ENCODE measurements around the gene ADCY7.

DNA sequence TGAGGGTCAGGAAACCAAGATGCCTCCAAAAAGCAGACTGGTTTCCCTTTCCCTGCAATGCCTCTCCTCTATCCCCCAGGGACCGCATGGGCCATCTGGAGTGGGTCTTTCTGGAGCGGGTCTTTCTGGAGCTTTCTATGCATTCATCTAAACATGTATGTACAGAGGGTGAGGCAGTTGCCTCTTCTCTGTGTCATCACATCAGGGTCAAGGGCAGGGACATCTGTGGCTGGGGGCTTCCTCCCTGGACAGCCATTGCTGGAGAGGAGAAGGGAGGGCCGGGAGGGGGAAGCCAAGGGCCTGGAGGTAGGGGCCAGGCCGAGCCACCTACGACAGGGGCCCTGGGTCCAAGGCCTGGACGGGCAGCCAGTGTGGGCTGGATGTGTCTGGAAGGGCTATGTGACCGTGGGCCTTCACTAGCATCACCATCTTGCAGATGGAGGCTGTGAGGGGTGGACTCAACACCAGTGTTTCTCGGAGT lies 840 bp downstream of the ADCY7 start:
- TF ChIP-seq NR2C2 (CRISPR knock-in tag; IDR thresholded peaks at IDR 0.05) (no peak), ATF1 (CRISPR knock-in tag; IDR thresholded peaks at IDR 0.05) (no peak), ESRRA (CRISPR knock-in tag; IDR thresholded peaks at IDR 0.05; ENCODE audit: borderline replicate concordance) (no peak), ZNF416 (CRISPR knock-in tag; IDR thresholded peaks at IDR 0.05) (no peak)
- TF ChIP-seq, protein P1, sequence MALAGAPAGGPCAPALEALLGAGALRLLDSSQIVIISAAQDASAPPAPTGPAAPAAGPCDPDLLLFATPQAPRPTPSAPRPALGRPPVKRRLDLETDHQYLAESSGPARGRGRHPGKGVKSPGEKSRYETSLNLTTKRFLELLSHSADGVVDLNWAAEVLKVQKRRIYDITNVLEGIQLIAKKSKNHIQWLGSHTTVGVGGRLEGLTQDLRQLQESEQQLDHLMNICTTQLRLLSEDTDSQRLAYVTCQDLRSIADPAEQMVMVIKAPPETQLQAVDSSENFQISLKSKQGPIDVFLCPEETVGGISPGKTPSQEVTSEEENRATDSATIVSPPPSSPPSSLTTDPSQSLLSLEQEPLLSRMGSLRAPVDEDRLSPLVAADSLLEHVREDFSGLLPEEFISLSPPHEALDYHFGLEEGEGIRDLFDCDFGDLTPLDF (CRISPR knock-in tag; IDR thresholded peaks at IDR 0.05) = no peak
- TF ChIP-seq, protein P2, sequence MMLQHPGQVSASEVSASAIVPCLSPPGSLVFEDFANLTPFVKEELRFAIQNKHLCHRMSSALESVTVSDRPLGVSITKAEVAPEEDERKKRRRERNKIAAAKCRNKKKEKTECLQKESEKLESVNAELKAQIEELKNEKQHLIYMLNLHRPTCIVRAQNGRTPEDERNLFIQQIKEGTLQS (CRISPR knock-in tag; conservative IDR thresholded peaks at IDR 0.05) = no peak
- TF ChIP-seq, protein P3, sequence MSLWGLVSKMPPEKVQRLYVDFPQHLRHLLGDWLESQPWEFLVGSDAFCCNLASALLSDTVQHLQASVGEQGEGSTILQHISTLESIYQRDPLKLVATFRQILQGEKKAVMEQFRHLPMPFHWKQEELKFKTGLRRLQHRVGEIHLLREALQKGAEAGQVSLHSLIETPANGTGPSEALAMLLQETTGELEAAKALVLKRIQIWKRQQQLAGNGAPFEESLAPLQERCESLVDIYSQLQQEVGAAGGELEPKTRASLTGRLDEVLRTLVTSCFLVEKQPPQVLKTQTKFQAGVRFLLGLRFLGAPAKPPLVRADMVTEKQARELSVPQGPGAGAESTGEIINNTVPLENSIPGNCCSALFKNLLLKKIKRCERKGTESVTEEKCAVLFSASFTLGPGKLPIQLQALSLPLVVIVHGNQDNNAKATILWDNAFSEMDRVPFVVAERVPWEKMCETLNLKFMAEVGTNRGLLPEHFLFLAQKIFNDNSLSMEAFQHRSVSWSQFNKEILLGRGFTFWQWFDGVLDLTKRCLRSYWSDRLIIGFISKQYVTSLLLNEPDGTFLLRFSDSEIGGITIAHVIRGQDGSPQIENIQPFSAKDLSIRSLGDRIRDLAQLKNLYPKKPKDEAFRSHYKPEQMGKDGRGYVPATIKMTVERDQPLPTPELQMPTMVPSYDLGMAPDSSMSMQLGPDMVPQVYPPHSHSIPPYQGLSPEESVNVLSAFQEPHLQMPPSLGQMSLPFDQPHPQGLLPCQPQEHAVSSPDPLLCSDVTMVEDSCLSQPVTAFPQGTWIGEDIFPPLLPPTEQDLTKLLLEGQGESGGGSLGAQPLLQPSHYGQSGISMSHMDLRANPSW (CRISPR knock-in tag; conservative IDR thresholded peaks at IDR 0.05; ENCODE audit: low read depth) = no peak
- TF ChIP-seq, protein P4, sequence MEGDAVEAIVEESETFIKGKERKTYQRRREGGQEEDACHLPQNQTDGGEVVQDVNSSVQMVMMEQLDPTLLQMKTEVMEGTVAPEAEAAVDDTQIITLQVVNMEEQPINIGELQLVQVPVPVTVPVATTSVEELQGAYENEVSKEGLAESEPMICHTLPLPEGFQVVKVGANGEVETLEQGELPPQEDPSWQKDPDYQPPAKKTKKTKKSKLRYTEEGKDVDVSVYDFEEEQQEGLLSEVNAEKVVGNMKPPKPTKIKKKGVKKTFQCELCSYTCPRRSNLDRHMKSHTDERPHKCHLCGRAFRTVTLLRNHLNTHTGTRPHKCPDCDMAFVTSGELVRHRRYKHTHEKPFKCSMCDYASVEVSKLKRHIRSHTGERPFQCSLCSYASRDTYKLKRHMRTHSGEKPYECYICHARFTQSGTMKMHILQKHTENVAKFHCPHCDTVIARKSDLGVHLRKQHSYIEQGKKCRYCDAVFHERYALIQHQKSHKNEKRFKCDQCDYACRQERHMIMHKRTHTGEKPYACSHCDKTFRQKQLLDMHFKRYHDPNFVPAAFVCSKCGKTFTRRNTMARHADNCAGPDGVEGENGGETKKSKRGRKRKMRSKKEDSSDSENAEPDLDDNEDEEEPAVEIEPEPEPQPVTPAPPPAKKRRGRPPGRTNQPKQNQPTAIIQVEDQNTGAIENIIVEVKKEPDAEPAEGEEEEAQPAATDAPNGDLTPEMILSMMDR (IDR thresholded peaks at IDR 0.05) = no peak
- TF ChIP-seq, protein P5, sequence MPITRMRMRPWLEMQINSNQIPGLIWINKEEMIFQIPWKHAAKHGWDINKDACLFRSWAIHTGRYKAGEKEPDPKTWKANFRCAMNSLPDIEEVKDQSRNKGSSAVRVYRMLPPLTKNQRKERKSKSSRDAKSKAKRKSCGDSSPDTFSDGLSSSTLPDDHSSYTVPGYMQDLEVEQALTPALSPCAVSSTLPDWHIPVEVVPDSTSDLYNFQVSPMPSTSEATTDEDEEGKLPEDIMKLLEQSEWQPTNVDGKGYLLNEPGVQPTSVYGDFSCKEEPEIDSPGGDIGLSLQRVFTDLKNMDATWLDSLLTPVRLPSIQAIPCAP (CRISPR knock-in tag; IDR thresholded peaks at IDR 0.05) = no peak
- TF ChIP-seq, protein P6, sequence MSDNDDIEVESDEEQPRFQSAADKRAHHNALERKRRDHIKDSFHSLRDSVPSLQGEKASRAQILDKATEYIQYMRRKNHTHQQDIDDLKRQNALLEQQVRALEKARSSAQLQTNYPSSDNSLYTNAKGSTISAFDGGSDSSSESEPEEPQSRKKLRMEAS (CRISPR knock-in tag; IDR thresholded peaks at IDR 0.05) = no peak
- TF ChIP-seq, protein P7, sequence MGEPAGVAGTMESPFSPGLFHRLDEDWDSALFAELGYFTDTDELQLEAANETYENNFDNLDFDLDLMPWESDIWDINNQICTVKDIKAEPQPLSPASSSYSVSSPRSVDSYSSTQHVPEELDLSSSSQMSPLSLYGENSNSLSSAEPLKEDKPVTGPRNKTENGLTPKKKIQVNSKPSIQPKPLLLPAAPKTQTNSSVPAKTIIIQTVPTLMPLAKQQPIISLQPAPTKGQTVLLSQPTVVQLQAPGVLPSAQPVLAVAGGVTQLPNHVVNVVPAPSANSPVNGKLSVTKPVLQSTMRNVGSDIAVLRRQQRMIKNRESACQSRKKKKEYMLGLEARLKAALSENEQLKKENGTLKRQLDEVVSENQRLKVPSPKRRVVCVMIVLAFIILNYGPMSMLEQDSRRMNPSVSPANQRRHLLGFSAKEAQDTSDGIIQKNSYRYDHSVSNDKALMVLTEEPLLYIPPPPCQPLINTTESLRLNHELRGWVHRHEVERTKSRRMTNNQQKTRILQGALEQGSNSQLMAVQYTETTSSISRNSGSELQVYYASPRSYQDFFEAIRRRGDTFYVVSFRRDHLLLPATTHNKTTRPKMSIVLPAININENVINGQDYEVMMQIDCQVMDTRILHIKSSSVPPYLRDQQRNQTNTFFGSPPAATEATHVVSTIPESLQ (CRISPR knock-in tag; IDR thresholded peaks at IDR 0.05) = no peak

Data from WTC11 (cell line).